Measurements from ENCODE around the gene HBEGF. TPM values are rescaled to one million over a fixed set of nuclear protein-coding genes. Genes with fewer than 3 reads are reported as not detected.

Gene HBEGF
- 48.5 TPM for total RNA-seq
- long read RNA-seq, transcript HBEGF-201 (6 exons, 2,386 nt) = major isoform, 94 of 132 reads
- long read RNA-seq, partial matches to known transcripts = 29 of 132 reads
- long read RNA-seq, other reads (novel, unspliced or antisense) = 6 of 132 reads

GRCh38 chr5:140346348-140347221 lies at the start of gene HBEGF:
Gene HBEGF (minus strand): TSS chr5:140346603. CDS start chr5:140346328, 275 bp downstream.
- DNase-seq (ENCODE audit: low spot score) = peak; percentile 95

GRCh38 chr5:140393738-140394137 lies 47.3 kb upstream of the HBEGF start:
- no peak for DNase-seq (ENCODE audit: low spot score)

- no peak for DNase-seq (ENCODE audit: low spot score)
Measured at GRCh38 chr5:140391732-140392131, 45.3 kb upstream of the HBEGF start.

- DNase-seq (ENCODE audit: low spot score) = no peak
Measured at GRCh38 chr5:140391312-140391711, 44.9 kb upstream of the HBEGF start.

GRCh38 chr5:140388052-140388451 lies 41.6 kb upstream of the HBEGF start:
- no peak for DNase-seq (ENCODE audit: low spot score)

- DNase-seq (ENCODE audit: low spot score) = no peak
Measured at GRCh38 chr5:140383300-140383699, 36.9 kb upstream of the HBEGF start.

- no peak for DNase-seq (ENCODE audit: low spot score)
Measured at GRCh38 chr5:140382866-140383265, 36.5 kb upstream of the HBEGF start.

- DNase-seq (ENCODE audit: low spot score) = peak; percentile 18
Measured at GRCh38 chr5:140381972-140382371, 35.6 kb upstream of the HBEGF start.

- peak; percentile 51 for DNase-seq (ENCODE audit: low spot score)
Measured at GRCh38 chr5:140381351-140381750, 34.9 kb upstream of the HBEGF start.

- DNase-seq (ENCODE audit: low spot score) = peak; percentile 88
Measured at GRCh38 chr5:140372971-140373487, 26.6 kb upstream of the HBEGF start.

GRCh38 chr5:140371356-140372151 lies 25.2 kb upstream of the HBEGF start:
- DNase-seq (ENCODE audit: low spot score) = peak; percentile 53

- peak; percentile 79 for DNase-seq (ENCODE audit: low spot score)
Measured at GRCh38 chr5:140367256-140368013, 21.0 kb upstream of the HBEGF start.

GRCh38 chr5:140366589-140367255 lies 20.3 kb upstream of the HBEGF start:
- DNase-seq (ENCODE audit: low spot score) = peak; percentile 69

- DNase-seq (ENCODE audit: low spot score) = peak; percentile 33
Measured at GRCh38 chr5:140365941-140366340, 19.5 kb upstream of the HBEGF start.

GRCh38 chr5:140365282-140365681 lies 18.9 kb upstream of the HBEGF start:
- DNase-seq (ENCODE audit: low spot score) = no peak

GRCh38 chr5:140364472-140364765 lies 18.0 kb upstream of the HBEGF start:
- DNase-seq (ENCODE audit: low spot score) = peak; percentile 55

GRCh38 chr5:140363631-140364471 lies 17.4 kb upstream of the HBEGF start:
- peak; percentile 62 for DNase-seq (ENCODE audit: low spot score)

GRCh38 chr5:140362875-140363630 lies 16.6 kb upstream of the HBEGF start:
- peak; percentile 94 for DNase-seq (ENCODE audit: low spot score)

GRCh38 chr5:140362311-140362710 lies 15.9 kb upstream of the HBEGF start:
- DNase-seq (ENCODE audit: low spot score) = peak; percentile 55

Measured in mesenteric fat pad (tissue), 1 donor.